OCI-LY1 (cell line): ENCODE measurements around the gene SLC4A2.
A peak's percentile ranks its signal among the peaks of the same experiment; 100 is the strongest.

Source experiments
- H2AFZ ChIP-seq: fragments of 200-600 bp; sonication (generic), shearing (Covaris generic); 2 replicates; pipeline ENCODE4 v1.6.0; 2014; ENCODE audit warnings: antibody characterized with exemption, mild to moderate bottlenecking, low read length
- H3F3A ChIP-seq: fragments of 200-600 bp; sonication (generic), shearing (Covaris generic); 2 replicates; pipeline ENCODE4 v1.6.0; 2014; ENCODE audit warnings: mild to moderate bottlenecking, antibody characterized with exemption, low read length, moderate library complexity; ENCODE audit not compliant: insufficient read depth
- H3K27ac ChIP-seq: fragments of 200-600 bp; sonication (generic); 2 replicates; pipeline ENCODE4 v1.5.1; 2014; ENCODE audit warnings: low read length, mixed run types, mild to moderate bottlenecking, low read depth; ENCODE audit not compliant: poor library complexity, severe bottlenecking
- H3K27me3 ChIP-seq: fragments of 200-600 bp; sonication (generic); 2 replicates; pipeline ENCODE4 v1.6.0; 2014; ENCODE audit warnings: antibody characterized with exemption, mild to moderate bottlenecking, low read length, moderate library complexity; ENCODE audit not compliant: insufficient read depth
- H3K36me3 ChIP-seq: fragments of 200-600 bp; sonication (generic); 2 replicates; pipeline ENCODE4 v1.6.1; 2014; ENCODE audit warnings: mild to moderate bottlenecking, antibody characterized with exemption, low read length, moderate library complexity, mixed read lengths; ENCODE audit not compliant: insufficient read depth
- H3K4me1 ChIP-seq: fragments of 200-600 bp; sonication (generic); 2 replicates; pipeline ENCODE4 v1.5.1; 2014; ENCODE audit warnings: mild to moderate bottlenecking, low read length, moderate library complexity; ENCODE audit not compliant: insufficient read depth, severe bottlenecking
- H3K4me2 ChIP-seq: fragments of 200-600 bp; sonication (generic), shearing (Covaris generic); 2 replicates; pipeline ENCODE4 v1.6.1; 2014; ENCODE audit warnings: low read length
- H3K4me3 ChIP-seq: fragments of 200-600 bp; sonication (generic); 2 replicates; pipeline ENCODE4 v1.5.1; 2014; ENCODE audit warnings: low read length, low read depth, mild to moderate bottlenecking, mixed read lengths; ENCODE audit not compliant: poor library complexity, severe bottlenecking
- H3K79me2 ChIP-seq: fragments of 200-600 bp; shearing (Covaris generic); 2 replicates; pipeline ENCODE4 v1.6.1; 2016; ENCODE audit warnings: mixed run types, low read length, mixed read lengths; ENCODE audit not compliant: insufficient read depth
- H3K9ac ChIP-seq: fragments of 200-600 bp; sonication (generic), shearing (Covaris generic); 2 replicates; pipeline ENCODE4 v1.6.1; 2014; ENCODE audit warnings: mild to moderate bottlenecking, low read length, mixed read lengths
- H3K9me2 ChIP-seq: fragments of 200-600 bp; sonication (generic), shearing (Covaris generic); 2 replicates; pipeline ENCODE4 v1.6.1; 2014; ENCODE audit warnings: low read depth, mild to moderate bottlenecking, low read length, mixed read lengths
- H3K9me3 ChIP-seq: fragments of 200-600 bp; shearing (Covaris generic); 2 replicates; pipeline ENCODE4 v1.6.1; 2014; ENCODE audit warnings: low read length, mixed read lengths
- H4K20me1 ChIP-seq: fragments of 200-600 bp; sonication (generic), shearing (Covaris generic); 2 replicates; pipeline ENCODE4 v1.6.0; 2016; ENCODE audit warnings: mild to moderate bottlenecking, low read length; ENCODE audit not compliant: insufficient read depth
- EZH2 ChIP-seq: fragments of 200-600 bp; sonication (generic), shearing (Covaris generic); IDR thresholded peaks from 2 replicates; pipeline ENCODE4 v1.8.0; 2017; ENCODE audit warnings: borderline replicate concordance, mixed run types, mild to moderate bottlenecking, antibody characterized with exemption, low read length, moderate library complexity, mixed read lengths
- TF ChIP-seq, protein P1 (sequence below): fragments of 200-600 bp; sonication (generic), shearing (Covaris generic); IDR thresholded peaks from 2 replicates; pipeline ENCODE4 v1.5.1; 2017; ENCODE audit warnings: mild to moderate bottlenecking, antibody characterized with exemption, low read length, moderate library complexity, mixed read lengths

SLC4A2 gene

DNA sequence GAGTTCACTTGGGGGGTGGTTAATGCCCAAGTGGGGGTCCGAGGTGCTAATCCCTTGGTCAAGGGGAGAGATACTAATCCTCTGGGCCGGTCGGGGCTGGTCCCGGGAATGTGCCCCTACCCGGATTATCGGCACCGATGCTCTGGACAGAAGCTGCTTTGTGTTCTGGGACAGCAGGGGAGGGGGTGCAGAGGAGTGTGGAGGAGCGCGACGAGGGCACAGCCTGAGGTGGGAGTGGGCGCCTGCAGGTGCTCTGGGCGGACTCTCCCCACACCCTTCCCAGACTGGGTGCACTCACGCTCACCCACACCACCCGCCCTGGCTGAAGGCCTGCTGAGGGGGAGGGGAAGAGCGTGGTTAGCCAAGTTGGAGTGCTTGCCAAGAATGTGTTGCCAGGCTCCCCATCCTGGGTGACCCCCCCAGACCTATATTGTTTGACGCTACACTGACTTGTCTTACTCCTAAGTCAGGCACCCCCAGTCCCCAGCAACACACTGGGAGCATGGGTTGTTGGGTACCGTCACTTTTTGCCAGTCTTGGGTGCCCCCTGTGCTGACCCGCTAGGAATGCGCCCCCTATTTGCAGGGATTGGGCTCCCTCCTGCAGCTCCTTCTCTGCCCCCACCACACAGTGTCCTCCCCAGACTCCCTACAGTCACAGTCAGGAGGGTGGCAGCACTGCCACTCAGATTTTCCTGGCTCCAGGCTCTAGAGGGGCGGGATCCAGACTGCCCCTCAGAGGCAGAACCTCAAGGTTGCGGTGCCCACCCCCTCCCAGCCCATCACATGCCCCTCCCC lies 1.2 kb downstream of the SLC4A2 start:
- Histone ChIP-seq H3K27me3 (no peaks in the 10 kb centered on the region), H3K4me2 (peak overlapping the region; percentile 85), H3K36me3 (peaks cover 16% of the 10 kb centered on the region), H3K4me3 (peak overlapping the region; percentile 90), H3F3A (0 out of 2 replicates have a peak, but pooled peaks cover 7% of the 10 kb centered on the region), H3K79me2 (no peaks in the 10 kb centered on the region; the same call in 1 of the 2 replicates), H2AFZ (no peak overlapping the region), H3K9ac (peak overlapping the region; percentile 79), H3K9me3 (no peaks in the 10 kb centered on the region), H4K20me1 (no peaks in the 10 kb centered on the region), H3K9me2 (no peaks in the 10 kb centered on the region), H3K4me1 (peaks cover 41% of the 10 kb centered on the region), H3K27ac (peak overlapping the region; percentile 62)
- TF ChIP-seq, protein P1, sequence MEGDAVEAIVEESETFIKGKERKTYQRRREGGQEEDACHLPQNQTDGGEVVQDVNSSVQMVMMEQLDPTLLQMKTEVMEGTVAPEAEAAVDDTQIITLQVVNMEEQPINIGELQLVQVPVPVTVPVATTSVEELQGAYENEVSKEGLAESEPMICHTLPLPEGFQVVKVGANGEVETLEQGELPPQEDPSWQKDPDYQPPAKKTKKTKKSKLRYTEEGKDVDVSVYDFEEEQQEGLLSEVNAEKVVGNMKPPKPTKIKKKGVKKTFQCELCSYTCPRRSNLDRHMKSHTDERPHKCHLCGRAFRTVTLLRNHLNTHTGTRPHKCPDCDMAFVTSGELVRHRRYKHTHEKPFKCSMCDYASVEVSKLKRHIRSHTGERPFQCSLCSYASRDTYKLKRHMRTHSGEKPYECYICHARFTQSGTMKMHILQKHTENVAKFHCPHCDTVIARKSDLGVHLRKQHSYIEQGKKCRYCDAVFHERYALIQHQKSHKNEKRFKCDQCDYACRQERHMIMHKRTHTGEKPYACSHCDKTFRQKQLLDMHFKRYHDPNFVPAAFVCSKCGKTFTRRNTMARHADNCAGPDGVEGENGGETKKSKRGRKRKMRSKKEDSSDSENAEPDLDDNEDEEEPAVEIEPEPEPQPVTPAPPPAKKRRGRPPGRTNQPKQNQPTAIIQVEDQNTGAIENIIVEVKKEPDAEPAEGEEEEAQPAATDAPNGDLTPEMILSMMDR, result peak; percentile 55
- TF ChIP-seq EZH2, result no peak

DNA sequence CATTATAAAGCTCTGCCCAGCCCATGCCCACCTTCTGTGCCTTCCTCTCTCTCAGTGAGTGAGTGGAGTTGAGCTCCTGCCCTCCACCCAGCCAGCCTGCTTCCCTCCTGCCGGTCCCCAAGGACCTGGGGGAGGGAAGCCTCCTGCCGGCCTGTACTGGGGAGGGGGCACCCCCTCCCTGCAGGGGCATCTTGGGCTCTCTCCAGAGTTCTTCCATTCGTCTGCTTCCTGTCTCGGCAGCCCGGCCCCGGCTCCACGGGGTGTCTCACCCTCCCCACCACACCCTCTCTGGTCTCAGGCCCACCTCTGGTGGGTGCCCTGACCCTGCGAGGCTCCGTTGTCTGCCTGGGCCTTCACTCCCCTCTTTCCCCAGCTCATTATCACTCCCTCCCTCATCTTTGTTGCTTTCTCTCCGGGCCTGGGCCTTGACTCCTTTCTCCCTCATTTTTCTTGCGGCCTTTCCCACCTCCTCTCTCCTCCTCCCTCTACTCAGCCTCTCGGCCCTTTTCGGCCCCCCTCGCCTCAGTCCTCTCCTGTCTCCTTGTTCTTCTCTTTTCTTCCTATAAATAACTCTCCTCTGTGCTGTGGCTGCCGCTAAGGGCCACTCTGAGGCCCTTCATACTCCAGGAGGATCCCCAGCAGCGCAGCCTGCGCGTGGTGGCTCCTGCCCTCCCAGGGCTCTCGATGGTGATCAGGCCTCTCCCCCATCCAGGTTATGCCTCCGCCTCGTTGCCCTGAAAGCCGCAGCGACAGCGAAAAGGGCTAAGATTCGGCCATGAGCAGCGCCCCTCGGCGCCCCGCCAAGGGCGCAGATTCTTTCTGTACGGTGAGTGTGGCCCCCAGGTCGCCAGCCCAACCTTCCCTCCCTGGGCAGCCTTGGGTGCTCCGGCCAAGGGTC lies 2.1 kb downstream of the SLC4A2 start:
- H3F3A ChIP-seq, result 0 out of 2 replicates have a peak, but pooled peaks cover 7% of the 10 kb centered on the region
- no peaks in the 10 kb centered on the region; the same call in 1 of the 2 replicates for H3K79me2 ChIP-seq
- H2AFZ ChIP-seq, result no peak overlapping the region
- H4K20me1 ChIP-seq, result no peaks in the 10 kb centered on the region
- no peaks in the 10 kb centered on the region for H3K9me3 ChIP-seq
- TF ChIP-seq EZH2, result no peak
- TF ChIP-seq, protein P1, result no peak
- no peaks in the 10 kb centered on the region for H3K27me3 ChIP-seq
- H3K9ac ChIP-seq, result peak overlapping the region; percentile 25; the same call in 1 of the 2 replicates
- H3K4me3 ChIP-seq, result peak overlapping the region; percentile 90
- H3K36me3 ChIP-seq, result peaks cover 23% of the 10 kb centered on the region
- H3K4me2 ChIP-seq, result peak overlapping the region; percentile 85
- peaks cover 41% of the 10 kb centered on the region for H3K4me1 ChIP-seq
- no peaks in the 10 kb centered on the region for H3K9me2 ChIP-seq
- H3K27ac ChIP-seq, result peak overlapping the region; percentile 62

DNA sequence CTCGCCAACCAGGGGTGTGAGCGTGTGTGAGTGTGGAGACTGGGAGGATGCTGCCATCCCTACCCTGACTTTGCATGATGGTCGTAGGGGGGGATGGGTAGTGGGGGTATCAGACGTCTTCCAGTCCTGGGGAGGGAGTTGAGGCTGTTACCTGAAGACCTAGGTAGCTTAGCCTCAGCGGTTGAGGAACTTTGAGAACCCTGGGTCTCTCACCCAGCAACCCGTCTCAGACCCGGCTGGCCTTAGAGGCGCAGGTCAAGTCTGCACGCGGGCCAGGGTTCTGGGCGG lies 2.7 kb downstream of the SLC4A2 start:
- no peak overlapping the region for H3K4me2 ChIP-seq
- H3K27ac ChIP-seq, result no peak overlapping the region
- no peak overlapping the region for H3K9ac ChIP-seq

More for the DNA sequence above, 2.7 kb downstream of the SLC4A2 start:
- H3K4me3 ChIP-seq, result no peak overlapping the region
- no peaks in the 10 kb centered on the region for H4K20me1 ChIP-seq
- no peaks in the 10 kb centered on the region for H3K9me2 ChIP-seq
- no peaks in the 10 kb centered on the region for H3K27me3 ChIP-seq
- H3K36me3 ChIP-seq, result peaks cover 29% of the 10 kb centered on the region
- H2AFZ ChIP-seq, result no peak overlapping the region
- peaks cover 36% of the 10 kb centered on the region for H3K4me1 ChIP-seq
- 0 out of 2 replicates have a peak, but pooled peaks cover 7% of the 10 kb centered on the region for H3F3A ChIP-seq
- H3K79me2 ChIP-seq, result no peaks in the 10 kb centered on the region; the same call in 1 of the 2 replicates
- H3K9me3 ChIP-seq, result no peaks in the 10 kb centered on the region
- TF ChIP-seq EZH2, result no peak
- TF ChIP-seq, protein P1, result no peak
